HG02623 (cell line): Measurements from ENCODE around the gene WDR64.

Experiments
- ATAC-seq: cut with Tn5 transposase; IDR thresholded peaks from one replicate; pipeline ENCODE4 v1.9.1; 2021; ENCODE audit warnings: moderate library complexity; ENCODE audit not compliant: unreplicated experiment

The WDR64 gene

DNA sequence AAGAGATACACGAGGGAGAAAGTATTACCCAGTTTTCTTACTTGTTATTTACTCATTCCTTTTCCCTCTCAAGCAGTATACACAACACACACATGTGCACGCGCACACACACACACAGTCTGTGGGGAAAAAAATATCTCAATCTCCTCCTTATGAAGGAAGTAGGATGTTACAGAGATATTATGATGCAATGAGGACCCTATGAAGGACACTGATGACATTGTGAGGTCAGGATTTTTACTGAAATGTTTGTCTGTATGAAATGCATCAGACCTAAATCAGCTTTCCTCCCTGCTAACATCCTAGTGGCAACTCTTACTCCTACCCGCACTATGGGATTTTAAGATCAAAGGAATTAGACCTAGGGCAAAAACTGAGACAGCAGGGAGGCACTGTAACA, at the start of gene WDR64:
WDR64 (plus strand) TSS at position 270 of the 400 bp plus-strand sequence. CDS start 204 bp downstream, outside the sequence.
- ATAC-seq = no peak

DNA sequence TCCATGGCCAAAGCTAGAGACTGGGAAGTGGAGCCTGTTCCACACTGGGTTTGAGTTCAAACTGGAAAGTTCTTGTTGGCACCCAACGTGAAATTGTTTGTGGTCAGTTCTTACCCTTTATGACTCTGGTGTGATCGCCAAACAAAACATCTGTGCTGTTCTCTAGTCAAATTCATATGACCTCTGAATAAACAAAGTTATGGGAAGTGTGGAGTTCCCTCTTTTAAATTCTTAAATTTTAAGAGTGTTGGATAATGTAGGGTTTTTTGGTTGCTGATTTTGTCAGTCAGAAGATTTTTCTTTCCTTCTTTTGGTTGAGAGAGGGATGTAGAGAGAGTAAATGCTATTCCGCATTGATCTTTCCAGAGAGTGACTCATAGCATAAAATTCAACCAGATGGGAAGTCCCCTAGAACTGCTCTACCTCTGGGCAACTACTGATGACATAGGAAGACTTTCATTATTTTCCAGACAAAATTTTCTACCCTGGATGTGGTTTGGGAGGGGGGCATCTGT, 48.3 kb upstream of the WDR64 start:
- ATAC-seq = no peak

DNA sequence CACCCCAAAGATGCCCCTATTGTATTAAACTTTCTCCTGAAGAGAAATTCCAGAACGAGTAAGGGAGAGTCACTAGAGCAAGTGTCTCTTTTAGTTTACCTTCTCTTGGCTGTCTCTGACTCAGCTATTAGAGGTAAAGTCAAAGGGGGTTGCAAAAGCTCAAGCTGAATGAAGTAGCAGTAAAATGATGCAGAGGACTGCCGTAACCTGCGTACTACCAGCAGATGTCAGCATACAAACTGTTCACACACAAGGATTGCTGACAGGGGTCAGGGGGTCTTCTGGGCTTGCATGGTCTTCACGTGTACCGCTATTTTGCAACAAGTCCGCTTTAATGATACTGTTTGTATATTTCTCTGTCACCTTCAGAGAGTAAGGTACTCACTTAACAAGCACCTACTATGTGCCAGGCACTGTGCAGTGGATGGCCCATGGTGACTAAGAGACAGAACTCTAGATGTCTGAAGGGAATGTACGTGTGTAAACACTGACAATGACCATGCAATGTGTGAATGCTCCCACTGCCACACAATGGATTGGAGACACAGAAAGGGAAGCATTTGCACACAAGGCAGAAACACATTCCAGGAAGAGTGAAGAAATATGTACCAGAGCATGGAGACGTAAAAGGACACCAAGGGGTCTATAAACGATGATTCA, 46.8 kb upstream of the WDR64 start:
- no peak for ATAC-seq

DNA sequence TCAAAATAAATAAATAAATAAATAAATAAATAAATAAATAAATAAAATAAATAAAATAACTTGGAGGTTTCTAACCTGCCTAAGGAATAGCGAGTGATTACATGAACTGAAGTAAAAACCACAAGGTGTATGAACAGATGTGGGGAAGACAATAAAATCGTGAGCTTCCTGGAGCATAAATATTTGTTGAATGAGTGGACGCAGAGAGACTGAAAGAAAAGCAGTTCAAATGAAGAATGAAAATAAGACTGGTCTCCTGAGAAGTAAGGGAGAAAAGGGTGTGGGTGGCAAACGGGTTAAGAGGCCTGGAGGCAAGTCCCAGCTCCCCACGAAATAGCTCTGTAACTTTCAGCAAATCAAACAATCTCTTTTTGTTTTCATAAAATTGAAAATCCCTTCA, 45.5 kb upstream of the WDR64 start:
- ATAC-seq = no peak

DNA sequence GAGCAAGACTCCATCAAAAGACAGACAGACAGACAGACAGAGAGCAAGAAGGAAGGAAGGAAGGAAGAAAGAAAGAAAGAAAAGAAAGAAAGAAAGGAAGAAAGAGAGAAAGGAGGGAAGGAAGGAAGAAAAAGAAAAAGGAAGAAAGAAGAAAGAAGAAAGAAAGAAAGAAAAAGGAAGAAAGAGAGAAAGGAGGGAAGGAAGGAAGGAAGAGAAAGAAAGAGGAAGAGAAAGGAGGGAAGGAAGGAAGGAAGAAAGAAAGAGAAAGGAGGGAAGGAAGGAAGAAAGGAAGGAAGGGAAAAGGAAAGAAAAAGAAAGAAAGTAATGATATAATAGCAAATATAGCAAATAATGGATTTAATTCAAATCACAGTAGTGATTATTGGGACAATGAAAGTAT, 44.6 kb upstream of the WDR64 start:
- ATAC-seq = no peak

DNA sequence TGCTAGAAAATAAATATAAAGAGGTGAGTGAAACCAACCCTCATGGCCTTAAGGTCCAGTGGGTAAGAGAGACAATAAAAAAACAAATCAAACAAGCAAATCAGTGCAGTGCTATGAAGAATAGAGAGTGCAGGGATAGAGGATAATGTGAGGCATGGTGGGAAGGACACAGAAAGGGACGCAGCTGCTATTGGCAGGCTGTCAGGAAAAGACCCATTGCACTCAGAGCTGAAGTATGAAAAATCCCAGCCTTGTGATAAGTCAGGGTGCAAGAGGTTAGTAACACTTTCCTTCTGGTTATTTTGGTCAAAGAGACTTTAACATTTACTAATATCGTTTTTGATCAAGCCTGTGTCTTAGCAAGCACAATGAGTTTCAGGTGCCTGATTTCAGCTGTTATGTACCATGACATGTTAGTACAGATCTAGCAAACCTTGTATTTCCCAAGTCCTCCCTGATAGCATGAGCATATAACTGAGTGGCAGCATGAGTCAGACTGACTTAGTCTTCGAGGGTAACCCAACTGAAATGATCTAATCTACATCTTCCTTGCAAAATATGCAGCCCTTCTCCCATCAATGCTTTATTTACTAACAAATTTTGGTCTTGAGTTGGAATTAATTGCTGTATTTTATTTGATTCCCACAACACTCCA, 43.6 kb upstream of the WDR64 start:
- no peak for ATAC-seq

DNA sequence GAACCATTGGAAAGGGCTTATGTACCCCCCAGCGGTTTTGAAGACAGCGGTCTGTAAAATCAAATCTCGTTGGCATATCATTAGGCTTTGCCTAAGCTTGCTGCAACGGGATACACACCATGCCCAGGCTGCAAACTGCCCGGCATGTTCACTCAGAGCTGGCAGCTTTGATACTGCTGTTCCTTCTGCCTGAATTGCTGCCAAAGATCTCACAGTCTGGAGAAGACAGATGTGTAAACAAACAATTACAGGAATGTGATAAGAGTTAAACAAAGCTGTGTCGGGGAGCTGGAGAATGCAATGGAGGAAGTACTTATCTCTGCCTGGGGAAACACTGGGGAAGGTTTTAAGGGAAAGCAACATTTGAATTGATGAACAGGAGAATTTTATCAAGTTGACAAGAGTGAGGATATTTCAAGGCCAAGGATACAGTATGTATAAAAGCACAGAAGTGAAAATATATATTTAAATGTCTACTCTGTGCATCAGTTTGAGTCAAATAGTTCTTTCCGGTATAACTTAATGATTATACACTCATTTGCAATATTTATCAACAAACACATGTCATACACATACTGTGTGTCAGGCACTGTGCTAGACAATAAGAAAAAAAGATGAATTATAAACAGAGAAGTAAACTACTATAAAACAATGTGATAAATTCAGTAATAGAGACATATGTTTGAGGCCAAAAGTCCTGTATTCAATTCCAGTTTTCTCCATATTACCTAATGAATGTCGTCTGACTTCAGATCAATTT, 41.8 kb upstream of the WDR64 start:
- ATAC-seq = no peak

DNA sequence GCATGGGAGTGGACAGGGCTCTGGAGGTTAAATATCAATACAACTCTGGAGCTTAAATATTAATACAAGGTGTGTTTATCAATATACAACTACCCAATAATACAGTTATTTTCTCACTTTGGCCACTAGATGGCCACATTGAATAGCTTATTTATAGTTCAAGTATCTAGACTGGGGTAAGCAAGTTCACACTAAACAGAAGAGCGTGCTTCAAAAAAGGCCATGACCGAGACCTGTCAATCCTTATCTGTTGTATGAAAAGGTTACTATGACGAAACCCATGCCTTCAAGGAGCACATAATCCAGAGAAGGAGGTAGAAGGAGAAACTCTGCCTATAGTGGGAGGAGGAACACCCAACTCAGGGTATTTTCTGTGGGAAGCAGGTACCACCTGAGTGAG, 41.0 kb upstream of the WDR64 start:
- peak; percentile 84 for ATAC-seq

DNA sequence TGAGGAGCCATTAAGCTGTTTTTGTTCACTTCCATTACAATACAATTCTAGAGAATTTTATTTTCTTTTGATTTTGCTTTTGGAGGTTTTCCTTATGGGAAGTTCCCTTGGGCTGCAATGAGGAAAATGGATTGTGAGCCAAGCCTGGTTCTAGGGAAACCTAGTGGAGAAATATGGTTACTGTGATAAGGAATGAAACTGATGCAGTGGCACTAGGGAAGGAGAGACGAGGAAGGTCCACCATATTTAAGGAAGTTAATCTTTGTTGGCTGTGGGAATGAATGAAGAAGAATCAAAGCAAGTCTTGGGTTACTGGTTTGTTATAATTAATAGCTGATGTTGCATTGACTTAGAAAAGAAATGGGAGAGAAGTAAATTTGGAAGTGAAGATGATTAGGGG, 40.3 kb upstream of the WDR64 start:
- no peak for ATAC-seq

DNA sequence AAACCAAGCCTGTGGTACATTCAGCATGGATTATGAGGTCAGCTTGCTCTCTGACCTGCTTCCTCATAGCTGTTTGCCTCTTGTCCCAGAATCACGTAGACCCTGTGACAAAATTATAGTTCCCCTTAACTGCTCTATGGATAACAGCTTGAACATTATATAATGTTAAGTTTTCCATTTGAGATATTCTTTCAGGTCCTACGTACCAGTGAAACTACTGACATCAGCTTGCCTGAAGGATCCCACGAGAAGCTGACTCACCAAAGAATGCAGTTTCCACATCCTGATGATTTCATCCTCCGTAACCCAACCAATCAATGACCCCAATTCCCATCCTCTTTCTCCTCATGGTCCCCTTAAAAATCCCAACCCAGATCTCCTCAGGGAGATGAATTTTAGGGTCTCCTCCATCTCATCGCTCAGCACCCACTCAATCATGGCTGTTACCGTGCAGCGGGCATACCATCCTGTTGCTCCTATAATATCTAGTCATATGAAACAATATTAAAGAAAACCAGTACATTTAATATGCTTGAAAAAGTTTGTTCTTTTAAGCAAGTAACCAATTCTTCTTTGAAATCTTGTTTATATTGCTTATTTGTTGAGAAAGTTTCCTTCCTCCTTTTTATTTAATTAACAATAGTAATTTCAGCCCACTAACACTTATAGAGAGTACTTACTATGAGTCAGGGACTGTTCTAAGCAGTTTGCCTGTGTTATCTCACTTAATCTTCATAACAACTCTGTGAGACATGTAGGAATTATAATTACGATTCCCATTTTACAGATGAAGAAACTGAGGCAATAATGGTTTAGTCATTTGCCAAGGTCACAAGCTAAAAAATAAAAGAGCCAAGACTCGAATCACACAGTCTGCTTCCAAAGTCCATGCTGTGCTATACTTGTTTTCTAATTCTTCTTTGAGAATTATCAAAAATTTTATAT, 39.3 kb upstream of the WDR64 start:
- ATAC-seq = no peak

DNA sequence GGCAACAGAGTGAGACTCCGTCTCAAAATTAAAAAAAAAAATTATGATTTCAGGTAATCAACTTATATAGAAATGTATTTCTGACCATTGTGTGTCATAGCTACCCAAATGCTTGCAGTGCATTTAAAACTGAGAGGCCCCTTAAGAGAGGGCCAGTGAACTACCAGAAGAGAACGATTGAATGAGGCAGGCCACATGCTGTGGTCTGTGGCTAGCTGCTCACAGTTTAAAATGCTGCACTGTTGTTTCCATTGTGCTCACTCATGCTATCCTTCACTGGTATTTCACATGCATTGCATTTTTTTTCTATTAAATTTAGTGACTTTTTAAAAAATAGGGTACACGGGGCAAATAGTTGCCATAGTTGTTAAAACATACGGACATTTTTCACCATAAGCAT, 37.9 kb upstream of the WDR64 start:
- no peak for ATAC-seq

DNA sequence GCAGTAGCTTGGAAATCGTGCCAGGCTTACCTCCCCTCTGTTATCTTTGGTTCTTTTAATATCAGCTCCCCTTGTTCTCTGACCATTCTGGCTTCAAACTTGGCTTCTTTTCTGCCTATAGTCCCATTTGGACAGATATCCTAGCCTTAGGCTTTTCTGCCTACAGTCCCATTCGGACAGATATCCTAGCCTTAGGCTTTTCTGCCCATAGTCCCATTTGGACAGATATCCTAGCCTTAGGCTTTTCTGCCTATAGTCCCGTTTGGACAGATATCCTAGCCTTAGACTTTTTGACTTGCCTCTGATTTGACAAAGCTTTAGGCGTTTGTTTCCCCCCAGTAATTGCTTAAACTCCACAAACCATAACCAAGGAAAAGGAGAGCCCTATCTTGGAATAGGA, 37.5 kb upstream of the WDR64 start:
- no peak for ATAC-seq

DNA sequence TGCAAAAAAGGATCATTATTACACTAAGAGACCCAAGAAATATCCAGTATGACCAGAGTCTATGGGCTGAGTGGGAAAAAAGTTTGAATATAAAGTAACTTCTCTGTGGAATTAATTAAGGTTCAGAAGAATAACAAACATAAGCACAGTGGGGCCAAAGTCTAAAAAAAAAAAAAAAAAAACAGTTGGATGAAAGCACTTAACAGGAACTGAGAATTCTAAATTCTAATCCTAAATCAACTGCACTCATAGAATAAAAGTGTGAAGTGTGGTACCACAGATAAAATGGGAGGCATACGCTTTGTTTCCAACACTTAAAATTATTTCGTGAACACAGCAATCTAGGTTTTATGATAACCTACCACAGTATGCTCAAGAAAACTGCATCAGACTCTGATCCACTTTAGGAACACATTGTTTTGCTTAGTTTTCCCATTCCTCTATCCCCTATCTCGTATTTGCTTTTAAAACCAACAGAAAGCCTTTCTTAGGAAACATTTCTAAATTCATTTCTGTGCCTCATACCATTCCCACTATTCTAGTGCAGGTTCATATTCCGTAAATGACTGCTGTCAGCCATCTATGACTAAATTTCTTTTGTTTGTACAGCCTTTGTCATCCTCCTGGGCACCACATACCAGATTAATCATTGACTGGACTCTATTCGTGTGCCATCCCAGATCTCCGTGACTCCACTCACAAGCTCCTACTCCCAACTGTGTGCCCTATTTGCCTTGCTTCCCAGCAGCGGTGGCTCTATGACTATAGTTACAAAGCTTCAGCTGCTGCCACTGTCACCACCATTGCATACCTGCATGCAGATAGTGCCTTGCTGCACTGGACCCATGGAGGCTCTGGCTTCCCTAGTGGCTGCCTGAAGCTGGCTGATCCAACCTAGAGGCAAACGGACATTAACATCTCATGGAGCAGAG, 36.8 kb upstream of the WDR64 start:
- no peak for ATAC-seq

DNA sequence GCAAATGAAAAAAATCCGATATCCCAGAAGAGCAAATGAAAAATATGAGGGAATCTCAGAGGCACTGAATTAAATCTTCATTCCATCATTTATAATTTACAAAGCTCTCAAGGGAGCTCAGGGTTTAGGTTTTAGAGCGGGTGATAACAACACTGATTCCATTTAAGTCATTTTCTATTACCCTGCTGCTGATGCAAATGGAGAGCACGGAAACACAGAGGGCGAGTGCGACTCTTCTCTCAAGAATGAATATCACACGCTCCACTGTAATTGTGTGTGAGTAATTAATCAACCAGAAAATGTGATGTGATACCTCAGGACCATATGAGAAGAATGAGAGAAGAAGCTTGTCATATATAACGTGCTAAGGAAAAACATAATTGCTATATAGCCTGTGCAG, 34.7 kb upstream of the WDR64 start:
- ATAC-seq = no peak

DNA sequence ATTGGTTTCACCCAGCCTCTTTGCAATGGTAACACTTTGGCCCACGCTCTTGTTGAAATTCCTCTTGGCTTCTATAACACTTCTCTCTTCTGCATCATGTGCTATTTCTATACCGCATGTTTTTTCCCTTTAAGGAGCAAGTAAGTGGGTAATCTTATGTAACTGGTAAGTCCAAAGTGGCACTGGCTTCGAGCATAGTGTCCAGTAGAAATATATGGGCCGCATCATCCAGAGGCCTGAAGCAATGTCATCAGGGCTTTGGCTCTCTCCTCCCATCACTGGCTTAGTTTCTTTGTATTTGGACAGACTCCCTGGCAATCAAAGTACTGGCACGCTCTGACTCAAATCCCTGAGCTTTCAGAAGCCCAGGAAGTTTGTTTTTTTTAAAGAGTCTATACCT, 29.4 kb upstream of the WDR64 start:
- no peak for ATAC-seq

DNA sequence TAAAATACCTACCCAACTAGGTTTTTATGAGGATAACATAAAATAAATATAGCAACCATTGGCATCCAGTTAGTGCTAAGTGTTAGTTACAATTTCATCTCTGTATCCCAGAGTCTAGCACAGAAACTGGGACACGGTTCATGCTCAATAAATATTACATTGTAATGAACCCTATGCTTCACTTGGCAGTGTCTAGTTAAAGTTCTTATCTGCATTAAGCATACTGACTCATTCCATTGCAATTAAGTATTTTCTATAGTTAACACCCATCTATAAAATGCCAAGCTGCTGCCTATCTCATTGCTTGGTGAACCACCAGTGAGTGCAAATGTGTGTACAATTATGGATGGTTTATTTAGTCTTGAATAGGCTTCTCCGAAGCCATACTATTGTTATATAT, 27.1 kb upstream of the WDR64 start:
- no peak for ATAC-seq

DNA sequence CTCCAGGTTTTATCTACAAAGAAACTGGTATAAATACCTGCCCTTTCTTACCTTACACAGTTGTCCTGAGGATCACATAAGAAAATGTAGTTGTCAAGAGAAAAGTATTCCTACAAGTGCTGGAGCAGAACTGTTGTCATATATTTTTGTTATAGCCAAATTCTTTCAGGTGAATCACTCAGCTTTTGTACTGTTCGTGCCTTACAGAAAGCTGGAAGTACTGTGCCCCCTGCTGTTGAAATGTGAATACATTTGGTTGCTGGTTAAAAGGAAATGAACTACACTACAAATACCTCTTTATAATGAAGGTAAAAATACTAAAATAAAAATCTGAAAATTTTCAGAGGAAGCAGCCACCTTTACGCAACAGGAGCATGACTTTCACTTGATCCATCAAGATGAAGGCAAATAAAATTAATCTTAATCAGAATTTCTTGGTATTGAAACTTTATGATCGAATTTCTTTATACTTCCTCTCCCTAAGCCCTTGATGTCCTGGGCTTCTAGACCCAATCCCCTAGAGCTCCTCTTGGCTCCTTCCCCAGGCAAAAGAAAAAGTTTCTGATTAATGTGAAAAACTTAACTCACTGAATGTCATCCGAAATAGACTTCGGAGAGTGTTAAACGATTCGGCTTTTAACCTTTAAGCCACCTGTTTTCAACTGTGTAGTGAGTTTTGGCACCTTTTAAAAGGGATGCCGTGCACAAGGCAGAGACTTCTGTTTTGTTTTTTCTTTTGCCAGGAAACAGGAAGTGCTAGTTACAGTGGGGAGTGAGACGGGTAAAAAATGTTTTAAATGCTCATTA, 24.4 kb upstream of the WDR64 start:
- ATAC-seq = peak; percentile 74

DNA sequence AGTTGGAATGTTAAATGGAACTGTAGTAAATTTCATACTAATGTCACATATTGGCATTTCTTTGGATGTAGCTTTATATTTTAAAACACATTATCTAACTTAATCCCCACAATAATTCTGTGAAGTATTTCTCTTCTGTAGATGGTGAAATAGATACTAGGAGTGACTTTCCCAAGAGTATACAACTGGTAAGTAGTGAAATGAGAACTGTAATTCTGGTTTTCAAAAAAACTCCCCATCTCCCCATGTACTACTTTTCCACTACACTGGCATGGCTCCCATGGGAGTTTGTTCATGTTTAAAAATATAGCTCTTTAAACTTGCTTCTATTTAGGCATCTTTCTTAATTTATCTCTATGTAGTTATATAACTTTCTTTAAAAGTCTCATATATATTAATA, 22.1 kb upstream of the WDR64 start:
- ATAC-seq = no peak

DNA sequence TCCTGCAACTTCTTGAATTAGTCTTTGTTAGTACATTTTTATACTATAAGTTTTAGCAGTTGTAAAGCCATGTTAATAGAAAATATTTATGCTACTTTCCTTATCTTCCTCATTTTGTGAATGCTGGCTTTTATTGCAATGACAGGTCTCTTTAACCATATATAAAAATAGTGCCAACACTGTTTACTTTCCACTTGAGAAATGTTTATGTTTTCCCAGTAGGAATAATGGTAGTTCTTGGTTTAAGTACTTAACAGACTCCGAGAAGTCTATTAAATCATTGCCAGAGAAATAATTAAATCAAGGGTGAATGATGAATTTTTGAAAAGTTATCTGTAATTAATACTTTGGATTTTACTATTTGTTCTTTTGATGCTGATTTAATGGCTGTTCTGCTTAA, 21.6 kb upstream of the WDR64 start:
- ATAC-seq = no peak
